ENCODE measurements around the gene ADARB2. TPM values are rescaled to one million over a fixed set of nuclear protein-coding genes. Genes with fewer than 3 reads are reported as not detected.

The ADARB2 gene
- total and polyA plus RNA-seq, 10 of the 15 experiments (the other 5 are each of a cell fraction or from before 2014, with no cell fraction given) = 0.02 to 4.1 (median 0.76) TPM

DNA sequence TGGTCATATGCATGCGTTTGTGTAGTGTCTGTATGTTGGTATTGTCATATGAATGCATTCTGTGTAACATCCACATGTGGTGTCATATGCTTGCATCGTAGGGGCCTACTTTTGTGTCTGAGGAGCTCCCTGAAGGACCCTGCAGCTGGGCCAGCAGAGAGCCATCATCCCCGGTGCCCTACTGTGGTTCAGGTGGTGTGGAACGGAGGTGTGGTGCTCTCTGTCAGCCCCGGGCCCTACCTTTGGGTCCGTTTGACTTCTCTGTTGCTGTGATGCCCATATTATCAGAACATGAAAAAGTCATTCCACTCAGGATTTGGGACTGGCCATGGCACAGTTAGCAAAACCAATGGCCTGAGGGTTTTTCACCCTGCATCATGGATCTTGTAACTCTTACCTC is 217.9 kb downstream of the ADARB2 start:
- Histone ChIP-seq H3K36me3 (ENCODE audit: control insufficient read depth in 2 of 2, insufficient read depth in 2 of 2, low read length in 1 of 2) (no peaks in the 10 kb centered on the region), H3K79me2 (ENCODE audit: control insufficient read depth, insufficient read depth, low read length) (no peaks in the 10 kb centered on the region), H3K4me1 (ENCODE audit: control insufficient read depth, insufficient read depth, low read length) (no peaks in the 10 kb centered on the region), H3K27me3 (replicated peaks in 1 of 2; ENCODE audit: control insufficient read depth in 2 of 2, insufficient read depth in 2 of 2, low read length in 1 of 2) (no peaks in the 10 kb centered on the region), H3K4me2 (ENCODE audit: control insufficient read depth, insufficient read depth) (no peak overlapping the region), H3K4me3 (no peak overlapping the region), H3K9me3 (replicated peaks; ENCODE audit: control insufficient read depth, insufficient read depth, low read length) (no peaks in the 10 kb centered on the region; the same call in 2 of the 3 replicates), H4K20me1 (ENCODE audit: control insufficient read depth, insufficient read depth) (no peaks in the 10 kb centered on the region), H3K27ac (ENCODE audit: control insufficient read depth, insufficient read depth) (no peak overlapping the region), H3K9ac (ENCODE audit: control insufficient read depth, insufficient read depth, low read length) (no peak overlapping the region), H2AFZ (ENCODE audit: control insufficient read depth, low read depth, low read length) (no peak overlapping the region)
- TF ChIP-seq, protein P1, sequence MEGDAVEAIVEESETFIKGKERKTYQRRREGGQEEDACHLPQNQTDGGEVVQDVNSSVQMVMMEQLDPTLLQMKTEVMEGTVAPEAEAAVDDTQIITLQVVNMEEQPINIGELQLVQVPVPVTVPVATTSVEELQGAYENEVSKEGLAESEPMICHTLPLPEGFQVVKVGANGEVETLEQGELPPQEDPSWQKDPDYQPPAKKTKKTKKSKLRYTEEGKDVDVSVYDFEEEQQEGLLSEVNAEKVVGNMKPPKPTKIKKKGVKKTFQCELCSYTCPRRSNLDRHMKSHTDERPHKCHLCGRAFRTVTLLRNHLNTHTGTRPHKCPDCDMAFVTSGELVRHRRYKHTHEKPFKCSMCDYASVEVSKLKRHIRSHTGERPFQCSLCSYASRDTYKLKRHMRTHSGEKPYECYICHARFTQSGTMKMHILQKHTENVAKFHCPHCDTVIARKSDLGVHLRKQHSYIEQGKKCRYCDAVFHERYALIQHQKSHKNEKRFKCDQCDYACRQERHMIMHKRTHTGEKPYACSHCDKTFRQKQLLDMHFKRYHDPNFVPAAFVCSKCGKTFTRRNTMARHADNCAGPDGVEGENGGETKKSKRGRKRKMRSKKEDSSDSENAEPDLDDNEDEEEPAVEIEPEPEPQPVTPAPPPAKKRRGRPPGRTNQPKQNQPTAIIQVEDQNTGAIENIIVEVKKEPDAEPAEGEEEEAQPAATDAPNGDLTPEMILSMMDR (IDR thresholded peaks at IDR 0.05 in 2 of 3, conservative IDR thresholded peaks at IDR 0.05 in 1 of 3; ENCODE audit: control insufficient read depth in 2 of 3, extremely low read depth in 1 of 3, insufficient read depth in 1 of 3, low read depth in 3 of 3, low read length in 3 of 3) = no peak
- TF ChIP-seq RCOR1 (conservative IDR thresholded peaks at IDR 0.05; ENCODE audit: low read depth, low read length) = no peak
- TF ChIP-seq, protein P2, sequence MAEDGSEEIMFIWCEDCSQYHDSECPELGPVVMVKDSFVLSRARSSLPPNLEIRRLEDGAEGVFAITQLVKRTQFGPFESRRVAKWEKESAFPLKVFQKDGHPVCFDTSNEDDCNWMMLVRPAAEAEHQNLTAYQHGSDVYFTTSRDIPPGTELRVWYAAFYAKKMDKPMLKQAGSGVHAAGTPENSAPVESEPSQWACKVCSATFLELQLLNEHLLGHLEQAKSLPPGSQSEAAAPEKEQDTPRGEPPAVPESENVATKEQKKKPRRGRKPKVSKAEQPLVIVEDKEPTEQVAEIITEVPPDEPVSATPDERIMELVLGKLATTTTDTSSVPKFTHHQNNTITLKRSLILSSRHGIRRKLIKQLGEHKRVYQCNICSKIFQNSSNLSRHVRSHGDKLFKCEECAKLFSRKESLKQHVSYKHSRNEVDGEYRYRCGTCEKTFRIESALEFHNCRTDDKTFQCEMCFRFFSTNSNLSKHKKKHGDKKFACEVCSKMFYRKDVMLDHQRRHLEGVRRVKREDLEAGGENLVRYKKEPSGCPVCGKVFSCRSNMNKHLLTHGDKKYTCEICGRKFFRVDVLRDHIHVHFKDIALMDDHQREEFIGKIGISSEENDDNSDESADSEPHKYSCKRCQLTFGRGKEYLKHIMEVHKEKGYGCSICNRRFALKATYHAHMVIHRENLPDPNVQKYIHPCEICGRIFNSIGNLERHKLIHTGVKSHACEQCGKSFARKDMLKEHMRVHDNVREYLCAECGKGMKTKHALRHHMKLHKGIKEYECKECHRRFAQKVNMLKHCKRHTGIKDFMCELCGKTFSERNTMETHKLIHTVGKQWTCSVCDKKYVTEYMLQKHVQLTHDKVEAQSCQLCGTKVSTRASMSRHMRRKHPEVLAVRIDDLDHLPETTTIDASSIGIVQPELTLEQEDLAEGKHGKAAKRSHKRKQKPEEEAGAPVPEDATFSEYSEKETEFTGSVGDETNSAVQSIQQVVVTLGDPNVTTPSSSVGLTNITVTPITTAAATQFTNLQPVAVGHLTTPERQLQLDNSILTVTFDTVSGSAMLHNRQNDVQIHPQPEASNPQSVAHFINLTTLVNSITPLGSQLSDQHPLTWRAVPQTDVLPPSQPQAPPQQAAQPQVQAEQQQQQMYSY (CRISPR knock-in tag; IDR thresholded peaks at IDR 0.05) = no peak
- no peak for TF ChIP-seq ZNF274 (IDR thresholded peaks at IDR 0.05; ENCODE audit: insufficient read depth, insufficient read length)
- TF ChIP-seq CHD1 (IDR thresholded peaks at IDR 0.05; ENCODE audit: low read depth, low read length) = no peak
- no peak for TF ChIP-seq POU2F2 (IDR thresholded peaks at IDR 0.05; ENCODE audit: borderline replicate concordance, low read depth, low read length)
- no peak for TF ChIP-seq NBN (IDR thresholded peaks at IDR 0.05)
- TF ChIP-seq FOXM1 (IDR thresholded peaks at IDR 0.05; ENCODE audit: low read depth, low read length) = no peak
- no peak for TF ChIP-seq NR2F1 (conservative IDR thresholded peaks at IDR 0.05)
- TF ChIP-seq SIX5 (IDR thresholded peaks at IDR 0.05; ENCODE audit: low read depth, low read length, severe bottlenecking) = no peak
- TF ChIP-seq, protein P3, sequence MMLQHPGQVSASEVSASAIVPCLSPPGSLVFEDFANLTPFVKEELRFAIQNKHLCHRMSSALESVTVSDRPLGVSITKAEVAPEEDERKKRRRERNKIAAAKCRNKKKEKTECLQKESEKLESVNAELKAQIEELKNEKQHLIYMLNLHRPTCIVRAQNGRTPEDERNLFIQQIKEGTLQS (IDR thresholded peaks at IDR 0.05; ENCODE audit: borderline replicate concordance, extremely low read depth, low read depth, low read length) = no peak
- TF ChIP-seq CREM (IDR thresholded peaks at IDR 0.05; ENCODE audit: low read depth) = no peak
- TF ChIP-seq CBFB (IDR thresholded peaks at IDR 0.05; ENCODE audit: low read depth) = no peak
- TF ChIP-seq CBX3 (IDR thresholded peaks at IDR 0.05; ENCODE audit: borderline replicate concordance, low read depth) = no peak
- TF ChIP-seq ESRRA (IDR thresholded peaks at IDR 0.05; ENCODE audit: low read length) = no peak
- BruUV-seq (replicated peaks) = no TSS peak
- POLR2A ChIA-PET = no interaction called here
- WGBS (ENCODE audit: insufficient coverage, insufficient replicate concordance, low lambda C conversion rate, missing lambda C conversion rate) = 49% methylated on average over 6 of the region's 6 CpGs
- SMC1A ChIA-PET (ENCODE audit: uncharacterized antibody, unreplicated experiment) = interaction anchor here (1.2 kb wide), 1 partner anchor 72 kb away, joined by 4 read pairs; no protein-coding TSS in a partner anchor
- in situ Hi-C loops (cut with MboI) (no loop called here), intact Hi-C loops (cut with micrococcal nuclease; ENCODE audit: unreplicated experiment) (no loop called here)
- DNase-seq (ENCODE audit: low read depth, low spot score) (no peak), FAIRE-seq (no peak), ATAC-seq (no peak)
- RAD21 ChIA-PET (ENCODE audit: unreplicated experiment) = no interaction called here
- CTCF ChIA-PET = no interaction called here

Data from GM12878 (cell line).